GM23338 (cell line): ENCODE results near the gene SLC25A25. TPM values are rescaled to one million over a fixed set of nuclear protein-coding genes. Genes with fewer than 3 reads are reported as not detected.

Experiments
- ATAC-seq: fragments of 200-7000 bp; cut with Tn5 transposase; 3 replicates; pipeline ENCODE4 v1.9.1; 2020
- DNase-seq: peaks from one replicate; pipeline ENCODE4 v3.0.0-alpha.2; 2015; ENCODE audit warnings: low spot score
- H2AFZ ChIP-seq: fragments of 200-600 bp; sonication (generic); 2 replicates; pipeline ENCODE4 v1.8.0; 2016; ENCODE audit warnings: antibody characterized with exemption, mild to moderate bottlenecking, moderate library complexity
- H3F3A ChIP-seq: fragments of 200-600 bp; sonication (generic); replicated peaks from 2 replicates; pipeline ENCODE4 v1.8.0; 2017; ENCODE audit warnings: antibody characterized with exemption, mixed run types, low read depth
- H3K27ac ChIP-seq: fragments of 200-600 bp; sonication (generic); 2 replicates; pipeline ENCODE4 v1.6.1; 2016; ENCODE audit warnings: low read depth
- H3K27me3 ChIP-seq: fragments of 200-600 bp; sonication (generic); 2 replicates; pipeline ENCODE4 v1.8.0; 2016; ENCODE audit warnings: mild to moderate bottlenecking, mixed run types, moderate library complexity; ENCODE audit not compliant: insufficient read depth
- H3K36me3 ChIP-seq: fragments of 200-600 bp; sonication (generic); 2 replicates; pipeline ENCODE4 v1.8.0; 2016; ENCODE audit warnings: mild to moderate bottlenecking; ENCODE audit not compliant: insufficient read depth
- H3K4me1 ChIP-seq: fragments of 200-600 bp; sonication (generic); 2 replicates; pipeline ENCODE4 v1.8.0; 2016; ENCODE audit warnings: mild to moderate bottlenecking, moderate library complexity; ENCODE audit not compliant: insufficient read depth
- H3K4me2 ChIP-seq: fragments of 200-600 bp; sonication (generic); 2 replicates; pipeline ENCODE4 v1.7.1; 2017; ENCODE audit warnings: mixed run types
- H3K4me3 ChIP-seq: fragments of 200-600 bp; sonication (generic); 2 replicates; pipeline ENCODE4 v1.6.1; 2016; ENCODE audit warnings: mixed run types
- H3K79me2 ChIP-seq: fragments of 200-600 bp; sonication (generic); replicated peaks from 2 replicates; pipeline ENCODE4 v1.8.0; 2017; ENCODE audit warnings: mild to moderate bottlenecking; ENCODE audit not compliant: insufficient read depth
- H3K9me2 ChIP-seq: fragments of 200-600 bp; sonication (generic); 2 replicates; pipeline ENCODE4 v1.8.0; 2017; ENCODE audit not compliant: insufficient read depth
- H4K20me1 ChIP-seq: fragments of 200-600 bp; sonication (generic); replicated peaks from 2 replicates; pipeline ENCODE4 v1.8.0; 2017; ENCODE audit warnings: mild to moderate bottlenecking; ENCODE audit not compliant: insufficient read depth
- H3K27ac Mint-ChIP-seq: 2 replicates; pipeline ENCODE4 v1.8.0; 2020; ENCODE audit warnings: inconsistent platforms, mild to moderate bottlenecking, moderate library complexity, mixed read lengths
- H3K27me3 Mint-ChIP-seq: 3 replicates; pipeline ENCODE4 v1.8.0; 2022; ENCODE audit warnings: low read depth, mild to moderate bottlenecking, moderate library complexity, mixed read lengths, inconsistent platforms; ENCODE audit not compliant: insufficient read depth, poor library complexity
- H3K36me3 Mint-ChIP-seq: 3 replicates; pipeline ENCODE4 v1.8.0; 2021; ENCODE audit warnings: low read depth, mild to moderate bottlenecking, inconsistent platforms, moderate library complexity, mixed read lengths
- H3K4me1 Mint-ChIP-seq: 3 replicates; pipeline ENCODE4 v1.8.0; 2020; ENCODE audit warnings: mild to moderate bottlenecking, inconsistent platforms, mixed read lengths
- H3K4me3 Mint-ChIP-seq: 3 replicates; pipeline ENCODE4 v1.8.0; 2021; ENCODE audit warnings: moderate library complexity, mild to moderate bottlenecking, inconsistent platforms, mixed read lengths
- H3K9me3 Mint-ChIP-seq: 3 replicates; pipeline ENCODE4 v1.8.0; 2020; ENCODE audit warnings: moderate library complexity, mild to moderate bottlenecking, inconsistent platforms, mixed read lengths
- EZH2 ChIP-seq: fragments of 200-600 bp; sonication (generic); IDR thresholded peaks from one replicate; pipeline ENCODE4 v1.8.0; 2017; ENCODE audit warnings: antibody characterized with exemption, mild to moderate bottlenecking, low read depth; ENCODE audit not compliant: unreplicated experiment
- JUNB ChIP-seq: IDR thresholded peaks from one replicate; pipeline ENCODE4 v1.6.1; 2016; ENCODE audit warnings: antibody characterized with exemption; ENCODE audit not compliant: unreplicated experiment
- ZNF114 ChIP-seq: fragments of 250-450 bp; sonication (Bioruptor Pico); IDR thresholded peaks from 2 replicates; pipeline ENCODE4 v1.5.0; 2020; ENCODE audit warnings: mild to moderate bottlenecking, moderate library complexity
- polyA plus RNA-seq: library from polyadenylated mRNA; unstranded; fragments of >200 nt; fragmentation: Nextera tagmentation; extraction: Ambion mirVana; gene quantifications from 2 replicates; pipeline ENCODE4 v1.2.1, GENCODE V29; 2016
- total RNA-seq: library from RNA; depleted of rRNA; stranded (reverse); fragments of >200 nt; shearing (Covaris generic); gene quantifications from 2 replicates; pipeline ENCODE4 v1.2.3, GENCODE V29; 2014
- TF ChIP-seq, protein P1 (sequence below): fragments of 250-450 bp; sonication (Bioruptor Pico); IDR thresholded peaks from 2 replicates; pipeline ENCODE4 v1.5.0; 2020; ENCODE audit warnings: mild to moderate bottlenecking, moderate library complexity
- TF ChIP-seq, protein P2 (sequence below): IDR thresholded peaks from one replicate; pipeline ENCODE4 v1.6.1; 2018; ENCODE audit warnings: antibody characterized with exemption; ENCODE audit not compliant: unreplicated experiment

The SLC25A25 gene
- total and polyA plus RNA-seq, 2 experiments from 2014 or later = 7.1 to 27.0 TPM

DNA sequence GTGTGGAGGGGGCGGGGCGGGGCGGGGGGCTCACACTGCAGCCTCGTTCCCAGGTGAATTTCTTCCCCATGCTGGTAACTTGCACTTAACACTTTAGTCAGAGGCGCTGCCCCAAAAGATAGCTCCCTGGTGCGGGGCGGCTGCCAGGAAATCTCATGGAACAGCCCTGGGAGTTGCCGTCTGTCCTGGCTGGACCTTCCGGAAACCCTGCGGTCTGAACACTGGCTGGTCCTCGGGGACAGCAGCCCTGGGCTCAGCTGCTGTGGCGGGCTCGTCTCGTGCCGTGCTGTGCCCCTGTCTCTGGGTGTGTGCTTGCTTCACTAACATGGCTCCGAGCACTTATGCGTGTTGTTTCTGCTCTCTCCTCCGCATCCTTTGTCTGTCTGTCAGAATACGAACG is 33.7 kb downstream of the SLC25A25 start (continued):
- TF ChIP-seq, protein P1, sequence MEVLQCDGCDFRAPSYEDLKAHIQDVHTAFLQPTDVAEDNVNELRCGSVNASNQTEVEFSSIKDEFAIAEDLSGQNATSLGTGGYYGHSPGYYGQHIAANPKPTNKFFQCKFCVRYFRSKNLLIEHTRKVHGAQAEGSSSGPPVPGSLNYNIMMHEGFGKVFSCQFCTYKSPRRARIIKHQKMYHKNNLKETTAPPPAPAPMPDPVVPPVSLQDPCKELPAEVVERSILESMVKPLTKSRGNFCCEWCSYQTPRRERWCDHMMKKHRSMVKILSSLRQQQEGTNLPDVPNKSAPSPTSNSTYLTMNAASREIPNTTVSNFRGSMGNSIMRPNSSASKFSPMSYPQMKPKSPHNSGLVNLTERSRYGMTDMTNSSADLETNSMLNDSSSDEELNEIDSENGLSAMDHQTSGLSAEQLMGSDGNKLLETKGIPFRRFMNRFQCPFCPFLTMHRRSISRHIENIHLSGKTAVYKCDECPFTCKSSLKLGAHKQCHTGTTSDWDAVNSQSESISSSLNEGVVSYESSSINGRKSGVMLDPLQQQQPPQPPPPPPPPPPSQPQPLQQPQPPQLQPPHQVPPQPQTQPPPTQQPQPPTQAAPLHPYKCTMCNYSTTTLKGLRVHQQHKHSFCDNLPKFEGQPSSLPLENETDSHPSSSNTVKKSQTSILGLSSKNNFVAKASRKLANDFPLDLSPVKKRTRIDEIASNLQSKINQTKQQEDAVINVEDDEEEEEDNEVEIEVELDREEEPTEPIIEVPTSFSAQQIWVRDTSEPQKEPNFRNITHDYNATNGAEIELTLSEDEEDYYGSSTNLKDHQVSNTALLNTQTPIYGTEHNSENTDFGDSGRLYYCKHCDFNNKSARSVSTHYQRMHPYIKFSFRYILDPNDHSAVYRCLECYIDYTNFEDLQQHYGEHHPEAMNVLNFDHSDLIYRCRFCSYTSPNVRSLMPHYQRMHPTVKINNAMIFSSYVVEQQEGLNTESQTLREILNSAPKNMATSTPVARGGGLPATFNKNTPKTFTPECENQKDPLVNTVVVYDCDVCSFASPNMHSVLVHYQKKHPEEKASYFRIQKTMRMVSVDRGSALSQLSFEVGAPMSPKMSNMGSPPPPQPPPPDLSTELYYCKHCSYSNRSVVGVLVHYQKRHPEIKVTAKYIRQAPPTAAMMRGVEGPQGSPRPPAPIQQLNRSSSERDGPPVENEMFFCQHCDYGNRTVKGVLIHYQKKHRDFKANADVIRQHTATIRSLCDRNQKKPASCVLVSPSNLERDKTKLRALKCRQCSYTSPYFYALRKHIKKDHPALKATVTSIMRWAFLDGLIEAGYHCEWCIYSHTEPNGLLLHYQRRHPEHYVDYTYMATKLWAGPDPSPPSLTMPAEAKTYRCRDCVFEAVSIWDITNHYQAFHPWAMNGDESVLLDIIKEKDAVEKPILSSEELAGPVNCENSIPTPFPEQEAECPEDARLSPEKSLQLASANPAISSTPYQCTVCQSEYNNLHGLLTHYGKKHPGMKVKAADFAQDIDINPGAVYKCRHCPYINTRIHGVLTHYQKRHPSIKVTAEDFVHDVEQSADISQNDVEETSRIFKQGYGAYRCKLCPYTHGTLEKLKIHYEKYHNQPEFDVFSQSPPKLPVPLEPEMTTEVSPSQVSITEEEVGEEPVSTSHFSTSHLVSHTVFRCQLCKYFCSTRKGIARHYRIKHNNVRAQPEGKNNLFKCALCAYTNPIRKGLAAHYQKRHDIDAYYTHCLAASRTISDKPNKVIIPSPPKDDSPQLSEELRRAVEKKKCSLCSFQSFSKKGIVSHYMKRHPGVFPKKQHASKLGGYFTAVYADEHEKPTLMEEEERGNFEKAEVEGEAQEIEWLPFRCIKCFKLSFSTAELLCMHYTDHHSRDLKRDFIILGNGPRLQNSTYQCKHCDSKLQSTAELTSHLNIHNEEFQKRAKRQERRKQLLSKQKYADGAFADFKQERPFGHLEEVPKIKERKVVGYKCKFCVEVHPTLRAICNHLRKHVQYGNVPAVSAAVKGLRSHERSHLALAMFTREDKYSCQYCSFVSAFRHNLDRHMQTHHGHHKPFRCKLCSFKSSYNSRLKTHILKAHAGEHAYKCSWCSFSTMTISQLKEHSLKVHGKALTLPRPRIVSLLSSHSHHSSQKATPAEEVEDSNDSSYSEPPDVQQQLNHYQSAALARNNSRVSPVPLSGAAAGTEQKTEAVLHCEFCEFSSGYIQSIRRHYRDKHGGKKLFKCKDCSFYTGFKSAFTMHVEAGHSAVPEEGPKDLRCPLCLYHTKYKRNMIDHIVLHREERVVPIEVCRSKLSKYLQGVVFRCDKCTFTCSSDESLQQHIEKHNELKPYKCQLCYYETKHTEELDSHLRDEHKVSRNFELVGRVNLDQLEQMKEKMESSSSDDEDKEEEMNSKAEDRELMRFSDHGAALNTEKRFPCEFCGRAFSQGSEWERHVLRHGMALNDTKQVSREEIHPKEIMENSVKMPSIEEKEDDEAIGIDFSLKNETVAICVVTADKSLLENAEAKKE (CRISPR knock-in tag) = no peak
- TF ChIP-seq EZH2 = no peak
- TF ChIP-seq JUNB = no peak
- TF ChIP-seq, protein P2, sequence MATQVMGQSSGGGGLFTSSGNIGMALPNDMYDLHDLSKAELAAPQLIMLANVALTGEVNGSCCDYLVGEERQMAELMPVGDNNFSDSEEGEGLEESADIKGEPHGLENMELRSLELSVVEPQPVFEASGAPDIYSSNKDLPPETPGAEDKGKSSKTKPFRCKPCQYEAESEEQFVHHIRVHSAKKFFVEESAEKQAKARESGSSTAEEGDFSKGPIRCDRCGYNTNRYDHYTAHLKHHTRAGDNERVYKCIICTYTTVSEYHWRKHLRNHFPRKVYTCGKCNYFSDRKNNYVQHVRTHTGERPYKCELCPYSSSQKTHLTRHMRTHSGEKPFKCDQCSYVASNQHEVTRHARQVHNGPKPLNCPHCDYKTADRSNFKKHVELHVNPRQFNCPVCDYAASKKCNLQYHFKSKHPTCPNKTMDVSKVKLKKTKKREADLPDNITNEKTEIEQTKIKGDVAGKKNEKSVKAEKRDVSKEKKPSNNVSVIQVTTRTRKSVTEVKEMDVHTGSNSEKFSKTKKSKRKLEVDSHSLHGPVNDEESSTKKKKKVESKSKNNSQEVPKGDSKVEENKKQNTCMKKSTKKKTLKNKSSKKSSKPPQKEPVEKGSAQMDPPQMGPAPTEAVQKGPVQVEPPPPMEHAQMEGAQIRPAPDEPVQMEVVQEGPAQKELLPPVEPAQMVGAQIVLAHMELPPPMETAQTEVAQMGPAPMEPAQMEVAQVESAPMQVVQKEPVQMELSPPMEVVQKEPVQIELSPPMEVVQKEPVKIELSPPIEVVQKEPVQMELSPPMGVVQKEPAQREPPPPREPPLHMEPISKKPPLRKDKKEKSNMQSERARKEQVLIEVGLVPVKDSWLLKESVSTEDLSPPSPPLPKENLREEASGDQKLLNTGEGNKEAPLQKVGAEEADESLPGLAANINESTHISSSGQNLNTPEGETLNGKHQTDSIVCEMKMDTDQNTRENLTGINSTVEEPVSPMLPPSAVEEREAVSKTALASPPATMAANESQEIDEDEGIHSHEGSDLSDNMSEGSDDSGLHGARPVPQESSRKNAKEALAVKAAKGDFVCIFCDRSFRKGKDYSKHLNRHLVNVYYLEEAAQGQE = no peak

DNA sequence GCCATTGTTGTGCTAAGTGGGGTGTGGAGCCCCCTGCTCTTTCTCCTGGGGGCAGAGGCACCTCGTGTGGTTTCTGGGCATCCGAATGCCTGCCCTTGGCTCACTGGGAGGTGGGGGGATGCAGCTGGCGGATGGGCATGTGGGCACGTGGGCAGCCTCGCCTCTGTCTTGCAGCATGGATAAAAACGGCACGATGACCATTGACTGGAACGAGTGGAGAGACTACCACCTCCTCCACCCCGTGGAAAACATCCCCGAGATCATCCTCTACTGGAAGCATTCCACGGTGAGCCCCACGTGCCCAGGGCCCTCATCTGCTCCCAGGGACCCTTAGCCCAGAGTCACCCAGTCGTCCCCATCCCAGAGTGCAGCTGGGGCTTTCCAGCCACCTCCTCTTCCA is 34.2 kb downstream of the SLC25A25 start:
- peaks cover 22% of the 10 kb centered on the region for H3K27me3 Mint-ChIP-seq
- peaks cover 25% of the 10 kb centered on the region for H4K20me1 ChIP-seq
- H3K27ac ChIP-seq = 0 out of 2 replicates have a peak overlapping the region, but pooled peaks have one; percentile 50
- no peak for DNase-seq
- H3K27ac Mint-ChIP-seq = no peak overlapping the region; the same call in 1 of the 2 replicates
- 0 out of 2 replicates have a peak, but pooled peaks cover 8% of the 10 kb centered on the region for H3F3A ChIP-seq
- peaks cover 51% of the 10 kb centered on the region for H3K4me1 Mint-ChIP-seq
- no peaks in the 10 kb centered on the region for H3K9me2 ChIP-seq
- H3K4me2 ChIP-seq = no peak overlapping the region
- H3K36me3 ChIP-seq = peaks cover 5% of the 10 kb centered on the region
- TF ChIP-seq ZNF114 (CRISPR knock-in tag) = no peak
- peaks cover 26% of the 10 kb centered on the region for H3K79me2 ChIP-seq
- no peaks in the 10 kb centered on the region for H3K27me3 ChIP-seq
- no peak overlapping the region for H3K4me3 Mint-ChIP-seq
- peaks cover 62% of the 10 kb centered on the region for H3K36me3 Mint-ChIP-seq
- no peaks in the 10 kb centered on the region for H3K9me3 Mint-ChIP-seq
- peaks cover 35% of the 10 kb centered on the region for H3K4me1 ChIP-seq
- H3K4me3 ChIP-seq = no peak overlapping the region
- no peak for ATAC-seq
- no peak overlapping the region for H2AFZ ChIP-seq
